HEK293 (cell line): Measurements from ENCODE around the gene GRIN2A.

ENCODE experiments used
- CTCF ChIP-seq: fragments of 450-650 bp; formaldehyde crosslinking; IDR thresholded peaks from 2 replicates; pipeline ENCODE4 v1.5.1; 2016; ENCODE audit warnings: missing biosample characterization, missing genetic modification characterization
- PRDM2 ChIP-seq: fragments of 450-650 bp; formaldehyde crosslinking; IDR thresholded peaks from 2 replicates; pipeline ENCODE4 v1.5.1; 2016; ENCODE audit warnings: missing biosample characterization, missing genetic modification characterization, borderline replicate concordance
- ZNF248 ChIP-seq: fragments of 450-650 bp; formaldehyde crosslinking; IDR thresholded peaks from 2 replicates; pipeline ENCODE4 v1.5.1; 2017; ENCODE audit warnings: missing biosample characterization, missing genetic modification characterization
- ZNF416 ChIP-seq: fragments of 450-650 bp; formaldehyde crosslinking; IDR thresholded peaks from 2 replicates; pipeline ENCODE4 v1.5.1; 2016; ENCODE audit warnings: missing biosample characterization, missing genetic modification characterization
- ZNF529 ChIP-seq: fragments of 450-650 bp; formaldehyde crosslinking; IDR thresholded peaks from 2 replicates; pipeline ENCODE4 v1.5.1; 2017; ENCODE audit warnings: missing genetic modification characterization, missing biosample characterization; ENCODE audit not compliant: insufficient replicate concordance
- ZNF777 ChIP-seq: fragments of 450-650 bp; formaldehyde crosslinking; IDR thresholded peaks from 2 replicates; pipeline ENCODE4 v1.5.1; 2017; ENCODE audit warnings: missing biosample characterization, missing genetic modification characterization, borderline replicate concordance
- ZNF792 ChIP-seq: fragments of 450-650 bp; formaldehyde crosslinking; IDR thresholded peaks from 2 replicates; pipeline ENCODE4 v1.5.1; 2016; ENCODE audit warnings: missing biosample characterization, missing genetic modification characterization
- TF ChIP-seq, protein P1 (sequence below): fragments of 450-650 bp; formaldehyde crosslinking; IDR thresholded peaks from 2 replicates; pipeline ENCODE4 v1.5.1; 2016; ENCODE audit warnings: missing biosample characterization, missing genetic modification characterization
- TF ChIP-seq, protein P2 (sequence below): fragments of 450-650 bp; formaldehyde crosslinking; IDR thresholded peaks from 2 replicates; pipeline ENCODE4 v1.5.1; 2016; ENCODE audit warnings: missing biosample characterization, missing genetic modification characterization

GRCh38 chr16:9741776-9742175, 440.5 kb downstream of the GRIN2A start:
- TF ChIP-seq CTCF (tag by site-specific recombination) (no peak), ZNF792 (tag by site-specific recombination) (no peak), ZNF416 (tag by site-specific recombination) (no peak), PRDM2 (tag by site-specific recombination) (no peak), ZNF529 (tag by site-specific recombination) (no peak), ZNF777 (tag by site-specific recombination) (no peak), ZNF248 (tag by site-specific recombination) (no peak)
- TF ChIP-seq, protein P1, sequence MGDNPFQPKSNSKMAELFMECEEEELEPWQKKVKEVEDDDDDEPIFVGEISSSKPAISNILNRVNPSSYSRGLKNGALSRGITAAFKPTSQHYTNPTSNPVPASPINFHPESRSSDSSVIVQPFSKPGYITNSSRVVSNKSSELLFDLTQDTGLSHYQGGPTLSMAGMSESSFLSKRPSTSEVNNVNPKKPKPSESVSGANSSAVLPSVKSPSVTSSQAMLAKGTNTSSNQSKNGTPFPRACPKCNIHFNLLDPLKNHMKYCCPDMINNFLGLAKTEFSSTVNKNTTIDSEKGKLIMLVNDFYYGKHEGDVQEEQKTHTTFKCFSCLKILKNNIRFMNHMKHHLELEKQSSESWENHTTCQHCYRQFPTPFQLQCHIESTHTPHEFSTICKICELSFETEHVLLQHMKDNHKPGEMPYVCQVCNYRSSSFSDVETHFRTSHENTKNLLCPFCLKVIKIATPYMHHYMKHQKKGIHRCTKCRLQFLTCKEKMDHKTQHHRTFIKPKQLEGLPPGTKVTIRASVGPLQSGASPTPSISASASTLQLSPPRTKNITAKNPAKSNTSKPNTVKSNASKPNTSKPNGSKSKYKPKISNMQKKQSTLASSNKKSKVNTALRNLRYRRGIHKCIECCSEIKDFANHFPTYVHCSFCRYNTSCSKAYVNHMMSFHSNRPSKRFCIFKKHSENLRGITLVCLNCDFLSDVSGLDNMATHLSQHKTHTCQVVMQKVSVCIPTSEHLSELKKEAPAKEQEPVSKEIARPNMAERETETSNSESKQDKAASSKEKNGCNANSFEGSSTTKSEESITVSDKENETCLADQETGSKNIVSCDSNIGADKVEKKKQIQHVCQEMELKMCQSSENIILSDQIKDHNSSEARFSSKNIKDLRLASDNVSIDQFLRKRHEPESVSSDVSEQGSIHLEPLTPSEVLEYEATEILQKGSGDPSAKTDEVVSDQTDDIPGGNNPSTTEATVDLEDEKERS (tag by site-specific recombination) = no peak
- TF ChIP-seq, protein P2, sequence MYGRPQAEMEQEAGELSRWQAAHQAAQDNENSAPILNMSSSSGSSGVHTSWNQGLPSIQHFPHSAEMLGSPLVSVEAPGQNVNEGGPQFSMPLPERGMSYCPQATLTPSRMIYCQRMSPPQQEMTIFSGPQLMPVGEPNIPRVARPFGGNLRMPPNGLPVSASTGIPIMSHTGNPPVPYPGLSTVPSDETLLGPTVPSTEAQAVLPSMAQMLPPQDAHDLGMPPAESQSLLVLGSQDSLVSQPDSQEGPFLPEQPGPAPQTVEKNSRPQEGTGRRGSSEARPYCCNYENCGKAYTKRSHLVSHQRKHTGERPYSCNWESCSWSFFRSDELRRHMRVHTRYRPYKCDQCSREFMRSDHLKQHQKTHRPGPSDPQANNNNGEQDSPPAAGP (tag by site-specific recombination) = no peak
